Endothelial cell of umbilical vein (primary cell): Measurements from ENCODE around the gene RCOR1. TPM values are rescaled to one million over a fixed set of nuclear protein-coding genes. Genes with fewer than 3 reads are reported as not detected.

Experiments
- BruUV-seq: library from RNA; stranded (reverse); fragments of 400-500 nt; replicated peaks from 2 replicates; lab custom pipeline; 2021; lab: Mats Ljungman, UMichigan
- CTCF ChIA-PET: fragments of 300-600, 350-600 bp; sonication (Branson Sonifier 250); formaldehyde crosslinking; loops from one replicate; lab custom pipeline; 2021; ENCODE audit warnings: antibody characterized with exemption, inconsistent platforms; lab: Charles Lee
- POLR2A ChIA-PET: fragments of 300-600, 350-600 bp; sonication (Branson Sonifier 250); formaldehyde crosslinking; loops from one replicate; lab custom pipeline; 2021; ENCODE audit warnings: antibody characterized with exemption, inconsistent platforms; lab: Charles Lee
- DNase-seq: peaks from one replicate; pipeline ENCODE4 v3.0.0-alpha.2; 2011; ENCODE audit warnings: low read depth, low spot score
- FAIRE-seq: peaks from 2 replicates; lab custom pipeline; 2011; peaks lifted over from hg19 to GRCh38; lab: Jason Lieb, UNC
- H2AFZ ChIP-seq: 2 replicates; pipeline ENCODE4 v1.6.0; 2012; ENCODE audit warnings: low read depth, low read length, control low read depth, inconsistent platforms
- H3K27ac ChIP-seq: 2 replicates; pipeline ENCODE4 v1.5.1; 2011; ENCODE audit warnings: low read depth, mild to moderate bottlenecking, control low read depth, low read length, moderate library complexity; ENCODE audit not compliant: insufficient read depth
- H3K27me3 ChIP-seq, 2 experiments: 2 replicates each; pipeline versions ENCODE4 v1.6.0 to v1.6.1; 2011; ENCODE audit warnings: low read length in 2 of 2, mixed read lengths in 1 of 2; ENCODE audit not compliant: control insufficient read depth in 2 of 2, insufficient read depth in 2 of 2
- H3K36me3 ChIP-seq, 2 experiments: 2 replicates in 1 of 2; 3 replicates in 1 of 2; pipeline ENCODE4 v1.5.1; 2011; ENCODE audit warnings: low read length in 2 of 2, mild to moderate bottlenecking in 1 of 2, moderate library complexity in 1 of 2; ENCODE audit not compliant: control insufficient read depth in 2 of 2, insufficient read depth in 2 of 2; ENCODE audit errors: extremely low read depth in 1 of 2
- H3K4me1 ChIP-seq: 3 replicates; pipeline ENCODE4 v1.5.1; 2011; ENCODE audit warnings: mild to moderate bottlenecking, low read length; ENCODE audit not compliant: control insufficient read depth, insufficient read depth; ENCODE audit errors: extremely low read depth
- H3K4me2 ChIP-seq: 2 replicates; pipeline ENCODE4 v1.6.1; 2011; ENCODE audit warnings: low read length, control low read depth, mixed read lengths; ENCODE audit not compliant: insufficient read depth
- H3K4me3 ChIP-seq, 3 experiments: fragments of 200-600 bp in 1 of 3; sonication (generic), shearing (Covaris generic) in 1 of 3; replicated peaks in 1 of 3; 2 replicates each; pipeline ENCODE4 v1.5.1; 2011 to 2016; ENCODE audit warnings: control low read depth in 3 of 3, low read length in 3 of 3, mild to moderate bottlenecking in 2 of 3, inconsistent platforms in 1 of 3, low read depth in 1 of 3, moderate library complexity in 1 of 3; ENCODE audit not compliant: insufficient read depth in 1 of 3
- H3K79me2 ChIP-seq: 2 replicates; pipeline ENCODE4 v1.6.0; 2012; ENCODE audit warnings: low read length, inconsistent platforms; ENCODE audit not compliant: control insufficient read depth, insufficient read depth
- H3K9ac ChIP-seq: replicated peaks from 2 replicates; pipeline ENCODE3; 2011; ENCODE audit warnings: low read length, control low read depth; ENCODE audit not compliant: insufficient read depth; ENCODE audit errors: extremely low read depth
- H3K9me1 ChIP-seq: replicated peaks from 3 replicates; pipeline ENCODE4 v1.6.0; 2011; ENCODE audit warnings: mild to moderate bottlenecking, low read length; ENCODE audit not compliant: control insufficient read depth, insufficient read depth; ENCODE audit errors: extremely low read depth
- H3K9me3 ChIP-seq: replicated peaks from 2 replicates; pipeline ENCODE4 v1.5.1; 2012; ENCODE audit warnings: low read length, inconsistent platforms; ENCODE audit not compliant: control insufficient read depth, insufficient read depth
- H4K20me1 ChIP-seq: replicated peaks from 2 replicates; pipeline ENCODE3; 2011; ENCODE audit warnings: mild to moderate bottlenecking, low read length; ENCODE audit not compliant: control insufficient read depth, insufficient read depth; ENCODE audit errors: extremely low read depth
- CTCF ChIP-seq, 2 donors: IDR thresholded peaks; 1 replicate in 1 of 2; 2 replicates in 1 of 2; pipeline ENCODE4 v1.5.1; 2011; ENCODE audit warnings: low read length in 2 of 2, mild to moderate bottlenecking in 2 of 2, moderate library complexity in 2 of 2, control low read depth in 1 of 2, inconsistent platforms in 1 of 2, low read depth in 1 of 2; ENCODE audit not compliant: insufficient read depth in 1 of 2; ENCODE audit errors: extremely low read depth in 1 of 2
- EZH2 ChIP-seq: IDR thresholded peaks from 2 replicates; pipeline ENCODE4 v1.6.1; 2012; ENCODE audit warnings: borderline replicate concordance, low read depth, mild to moderate bottlenecking, moderate library complexity, low read length, inconsistent platforms; ENCODE audit not compliant: severe bottlenecking
- FOS ChIP-seq: IDR thresholded peaks from 2 replicates; pipeline ENCODE4 v1.6.1; 2011; ENCODE audit warnings: mild to moderate bottlenecking, low read length, moderate library complexity, borderline replicate concordance; ENCODE audit not compliant: insufficient read depth
- GATA2 ChIP-seq: IDR thresholded peaks from 2 replicates; pipeline ENCODE4 v1.7.0; 2011; ENCODE audit warnings: low read depth, mild to moderate bottlenecking, moderate library complexity, mixed read lengths, low read length; ENCODE audit not compliant: insufficient read length, insufficient read depth
- JUN ChIP-seq: IDR thresholded peaks from 2 replicates; pipeline ENCODE4 v1.6.1; 2011; ENCODE audit warnings: borderline replicate concordance, low read depth; ENCODE audit not compliant: insufficient read length, insufficient read depth
- MYC ChIP-seq: IDR thresholded peaks from one replicate; pipeline ENCODE4 v1.6.1; 2011; ENCODE audit warnings: mild to moderate bottlenecking, low read depth, low read length
- POLR2A ChIP-seq: IDR thresholded peaks from 2 replicates; pipeline ENCODE4 v1.6.1; 2012; ENCODE audit warnings: low read depth, mild to moderate bottlenecking, control low read depth, low read length
- POLR2AphosphoS5 ChIP-seq: IDR thresholded peaks from 2 replicates; pipeline ENCODE4 v1.6.1; 2012; ENCODE audit warnings: low read depth, mild to moderate bottlenecking, control low read depth, low read length, moderate library complexity; ENCODE audit not compliant: insufficient read depth
- dilution Hi-C: fragments of 300-500 bp; cut with MboI; formaldehyde crosslinking; loops from one replicate; pipeline ENCODE4 v1.15.0; 2019; ENCODE audit warnings: low sequenced_read_pairs; ENCODE audit not compliant: extremely low pct_ligation_motif_present
- intact Hi-C: fragments of 100-400 bp; cut with micrococcal nuclease; formaldehyde crosslinking; loops from one replicate; pipeline ENCODE4 v1.10.0; 2022
- polyA plus RNA-seq, 4 experiments: library from polyadenylated mRNA; depleted of rRNA in 3 of 4; stranded (reverse) in 3 of 4; unstranded in 1 of 4; fragments of >200 nt; gene quantifications; 2 replicates each; pipeline versions ENCODE4 v1.2.1 to v1.2.3, GENCODE V29; 2011 to 2012; ENCODE audit warnings: missing spikeins in 1 of 4
- total RNA-seq: library from RNA; stranded (reverse); gene quantifications from 2 replicates; pipeline ENCODE4 v1.2.3, GENCODE V29; 2021
- TF ChIP-seq, protein P1 (sequence below): IDR thresholded peaks from 2 replicates; pipeline ENCODE4 v1.6.1; 2011; ENCODE audit not compliant: insufficient read depth, insufficient read length

The RCOR1 gene
- total and polyA plus RNA-seq, 2 donors (not counting 3 experiments of a cell fraction or from before 2014, with no cell fraction given) = 15.6 to 32.2 TPM

- dilution Hi-C loops = no loop called here
- no peaks in the 10 kb centered on the region for H3K79me2 ChIP-seq
- no peaks in the 10 kb centered on the region for H3K9me3 ChIP-seq
- H4K20me1 ChIP-seq = no peaks in the 10 kb centered on the region
- intact Hi-C loops = no loop called here
- no peak overlapping the region for H3K27ac ChIP-seq
- ChIA-PET CTCF (no interaction called here), POLR2A (no interaction called here)
- H3K36me3 ChIP-seq = peaks cover 0 to 2% of the 10 kb centered on the region in 2 experiments
- BruUV-seq = no TSS peak
- FAIRE-seq = no peak
- H3K4me2 ChIP-seq = no peak overlapping the region
- H3K27me3 ChIP-seq = no peaks in the 10 kb centered on the region
- DNase-seq = no peak
- no peak overlapping the region for H3K4me3 ChIP-seq
- no peak overlapping the region for H3K9ac ChIP-seq
- H2AFZ ChIP-seq = no peak overlapping the region
- TF ChIP-seq CTCF (IDR thresholded peaks at IDR 0.05; ENCODE audit: extremely low read depth in 1 of 2, insufficient read depth in 1 of 2, low read depth in 1 of 2, low read length in 2 of 2) (no peak), MYC (no peak), FOS (no peak), EZH2 (no peak), JUN (no peak), POLR2A (no peak), GATA2 (no peak), POLR2AphosphoS5 (no peak)
- TF ChIP-seq, protein P1, sequence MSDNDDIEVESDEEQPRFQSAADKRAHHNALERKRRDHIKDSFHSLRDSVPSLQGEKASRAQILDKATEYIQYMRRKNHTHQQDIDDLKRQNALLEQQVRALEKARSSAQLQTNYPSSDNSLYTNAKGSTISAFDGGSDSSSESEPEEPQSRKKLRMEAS = no peak
- H3K9me1 ChIP-seq = no peaks in the 10 kb centered on the region
- no peaks in the 10 kb centered on the region for H3K4me1 ChIP-seq
Measured at GRCh38 chr14:102748806-102749205, 156.4 kb downstream of the RCOR1 start.
